ENCODE results near the gene SLC9C1. TPM values are rescaled to one million over a fixed set of nuclear protein-coding genes. Genes with fewer than 3 reads are reported as not detected.

The SLC9C1 gene
- total RNA-seq, 4 donors from 2014 or later, result 0.67 to 12.4 (median 1.7) TPM; not detected in 1

DNA sequence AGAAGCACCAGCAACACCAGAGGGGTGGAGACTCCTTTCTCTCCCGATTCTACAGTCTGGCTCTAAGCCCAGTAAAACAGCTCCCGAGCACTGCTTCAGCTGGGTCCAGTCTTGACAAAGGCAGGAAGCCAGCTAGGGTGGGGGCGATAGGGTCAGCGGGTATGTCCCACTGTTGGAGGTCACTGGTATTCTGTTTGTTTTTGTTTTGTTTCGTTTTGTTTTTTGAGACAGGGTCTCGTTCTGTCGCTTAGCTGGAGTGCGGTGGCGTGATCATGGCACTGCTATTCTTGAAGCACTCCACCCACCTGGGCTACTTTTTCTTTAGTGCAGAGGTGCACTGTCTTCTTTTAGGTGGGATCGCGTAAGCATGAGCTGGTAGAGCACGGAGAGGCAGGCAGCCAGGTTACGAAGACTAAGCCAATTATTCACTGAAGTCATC is 177.2 kb downstream of the SLC9C1 start:
- Histone ChIP-seq H3K27me3 (no peaks in the 10 kb centered on the region), H3K36me3 (no peaks in the 10 kb centered on the region), H3K27ac (no peak overlapping the region), H3K9me3 (no peaks in the 10 kb centered on the region), H3K4me3 (no peak overlapping the region), H3K4me1 (no peaks in the 10 kb centered on the region)
- no peak for DNase-seq
- TF ChIP-seq, protein P1, sequence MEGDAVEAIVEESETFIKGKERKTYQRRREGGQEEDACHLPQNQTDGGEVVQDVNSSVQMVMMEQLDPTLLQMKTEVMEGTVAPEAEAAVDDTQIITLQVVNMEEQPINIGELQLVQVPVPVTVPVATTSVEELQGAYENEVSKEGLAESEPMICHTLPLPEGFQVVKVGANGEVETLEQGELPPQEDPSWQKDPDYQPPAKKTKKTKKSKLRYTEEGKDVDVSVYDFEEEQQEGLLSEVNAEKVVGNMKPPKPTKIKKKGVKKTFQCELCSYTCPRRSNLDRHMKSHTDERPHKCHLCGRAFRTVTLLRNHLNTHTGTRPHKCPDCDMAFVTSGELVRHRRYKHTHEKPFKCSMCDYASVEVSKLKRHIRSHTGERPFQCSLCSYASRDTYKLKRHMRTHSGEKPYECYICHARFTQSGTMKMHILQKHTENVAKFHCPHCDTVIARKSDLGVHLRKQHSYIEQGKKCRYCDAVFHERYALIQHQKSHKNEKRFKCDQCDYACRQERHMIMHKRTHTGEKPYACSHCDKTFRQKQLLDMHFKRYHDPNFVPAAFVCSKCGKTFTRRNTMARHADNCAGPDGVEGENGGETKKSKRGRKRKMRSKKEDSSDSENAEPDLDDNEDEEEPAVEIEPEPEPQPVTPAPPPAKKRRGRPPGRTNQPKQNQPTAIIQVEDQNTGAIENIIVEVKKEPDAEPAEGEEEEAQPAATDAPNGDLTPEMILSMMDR (IDR thresholded peaks at IDR 0.05), result no peak
- TF ChIP-seq POLR2A (IDR thresholded peaks at IDR 0.05), result no peak

DNA sequence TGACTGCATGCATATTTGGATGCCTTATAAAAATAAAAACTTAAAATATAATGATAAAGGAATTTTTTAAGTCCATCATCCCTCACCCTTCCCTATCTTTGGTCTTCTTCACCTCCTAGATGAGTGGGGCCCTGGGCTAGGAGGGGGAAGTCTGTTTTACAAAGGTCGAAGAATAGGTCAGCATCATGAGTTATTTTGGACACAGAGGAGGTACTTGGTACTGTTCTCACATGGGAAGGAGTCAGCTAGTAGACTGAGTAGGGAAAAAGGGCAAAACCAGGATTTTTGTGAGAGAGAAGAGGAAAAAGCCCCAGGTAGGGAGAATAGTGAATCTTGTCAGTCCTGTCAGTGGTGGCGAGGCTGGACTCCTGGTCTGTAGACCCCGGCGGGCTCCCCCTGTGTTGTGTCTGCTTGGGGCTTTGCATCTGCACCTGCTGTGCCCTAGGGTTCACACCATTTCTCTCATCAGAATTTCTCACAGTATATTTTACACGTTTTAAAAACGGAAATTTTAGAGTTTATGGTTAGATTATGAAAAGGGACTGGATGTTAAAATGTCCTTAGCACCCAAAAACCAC is 178.1 kb downstream of the SLC9C1 start:
- TF ChIP-seq, protein P1 (IDR thresholded peaks at IDR 0.05), result no peak
- TF ChIP-seq POLR2A (IDR thresholded peaks at IDR 0.05), result no peak
- no peaks in the 10 kb centered on the region for H3K27me3 ChIP-seq
- no peak overlapping the region for H3K4me3 ChIP-seq
- H3K9me3 ChIP-seq, result no peaks in the 10 kb centered on the region
- H3K36me3 ChIP-seq, result no peaks in the 10 kb centered on the region
- DNase-seq, result no peak
- no peaks in the 10 kb centered on the region for H3K4me1 ChIP-seq
- H3K27ac ChIP-seq, result no peak overlapping the region

DNA sequence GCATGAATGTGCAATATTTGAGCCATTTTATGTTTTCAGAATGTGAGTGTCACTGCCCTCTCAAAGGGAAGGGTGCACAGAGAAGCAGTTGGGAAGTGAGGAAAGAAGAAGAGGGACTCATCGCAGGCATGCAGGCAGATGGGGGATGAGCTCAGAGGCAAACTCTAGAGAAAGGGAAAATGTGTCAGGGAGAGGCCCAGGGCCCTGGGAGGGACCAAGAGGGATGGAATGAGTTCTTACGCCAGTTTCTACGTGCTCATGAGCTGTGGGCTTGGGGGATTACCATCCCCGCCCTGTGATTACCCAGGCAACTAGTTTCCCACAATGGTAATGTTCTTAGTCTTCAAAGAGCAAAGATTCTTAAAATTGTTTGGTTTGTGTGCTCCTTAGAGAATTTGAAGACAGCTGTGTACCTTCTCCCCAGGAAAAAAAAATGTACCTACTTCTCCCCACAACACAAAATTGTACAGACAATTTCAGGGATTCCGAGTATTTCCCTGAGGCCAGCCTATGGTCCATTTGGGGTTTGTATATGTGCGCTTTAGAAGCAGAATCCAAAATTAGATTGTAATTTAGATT is 178.8 kb downstream of the SLC9C1 start:
- no peaks in the 10 kb centered on the region for H3K4me1 ChIP-seq
- no peak for DNase-seq
- peak overlapping the region in 1 of 4 donors; percentile 49 for H3K27ac ChIP-seq
- TF ChIP-seq, protein P1 (IDR thresholded peaks at IDR 0.05), result no peak
- TF ChIP-seq POLR2A (IDR thresholded peaks at IDR 0.05), result no peak
- peaks cover 0 to 4% (median 0%) of the 10 kb centered on the region in 3 donors for H3K36me3 ChIP-seq
- H3K27me3 ChIP-seq, result no peaks in the 10 kb centered on the region
- H3K9me3 ChIP-seq, result no peaks in the 10 kb centered on the region
- H3K4me3 ChIP-seq, result no peak overlapping the region

DNA sequence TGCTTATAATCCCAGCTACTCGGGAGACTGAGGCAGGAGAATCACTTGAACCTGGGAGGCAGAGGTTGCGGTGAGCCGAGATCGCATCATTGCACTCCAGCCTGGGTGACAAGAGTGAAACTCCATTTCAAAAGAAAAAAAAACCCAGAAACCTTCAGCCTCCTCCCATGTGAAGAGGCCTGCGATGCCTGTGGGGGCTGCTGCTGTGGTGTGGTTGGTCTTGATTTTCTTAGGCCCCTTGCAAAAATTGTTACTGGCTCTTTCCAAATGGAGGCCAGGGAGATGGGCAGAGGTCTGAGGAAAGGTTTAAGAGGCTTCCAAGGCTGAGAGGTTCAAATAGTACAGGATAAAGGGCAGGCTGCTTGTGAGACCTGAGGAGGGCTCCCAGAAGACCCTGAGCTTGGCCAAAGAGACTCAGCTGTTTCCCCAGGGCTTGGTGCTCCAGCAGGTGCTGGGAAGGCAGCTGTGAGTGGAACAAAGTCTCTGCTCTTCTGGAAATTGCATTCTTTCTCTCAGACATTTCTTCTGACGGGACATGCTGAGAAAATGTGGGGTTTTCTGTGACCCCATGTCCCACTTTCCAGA is 179.3 kb downstream of the SLC9C1 start:
- H3K27me3 ChIP-seq, result no peaks in the 10 kb centered on the region
- H3K4me1 ChIP-seq, result no peaks in the 10 kb centered on the region
- no peaks in the 10 kb centered on the region for H3K9me3 ChIP-seq
- peaks cover 0 to 8% (median 0%) of the 10 kb centered on the region in 3 donors for H3K36me3 ChIP-seq
- no peak overlapping the region for H3K4me3 ChIP-seq
- DNase-seq, result no peak
- TF ChIP-seq, protein P1 (IDR thresholded peaks at IDR 0.05), result no peak
- no peak for TF ChIP-seq POLR2A (IDR thresholded peaks at IDR 0.05)
- H3K27ac ChIP-seq, result peak overlapping the region in 1 of 4 donors; percentile 49

DNA sequence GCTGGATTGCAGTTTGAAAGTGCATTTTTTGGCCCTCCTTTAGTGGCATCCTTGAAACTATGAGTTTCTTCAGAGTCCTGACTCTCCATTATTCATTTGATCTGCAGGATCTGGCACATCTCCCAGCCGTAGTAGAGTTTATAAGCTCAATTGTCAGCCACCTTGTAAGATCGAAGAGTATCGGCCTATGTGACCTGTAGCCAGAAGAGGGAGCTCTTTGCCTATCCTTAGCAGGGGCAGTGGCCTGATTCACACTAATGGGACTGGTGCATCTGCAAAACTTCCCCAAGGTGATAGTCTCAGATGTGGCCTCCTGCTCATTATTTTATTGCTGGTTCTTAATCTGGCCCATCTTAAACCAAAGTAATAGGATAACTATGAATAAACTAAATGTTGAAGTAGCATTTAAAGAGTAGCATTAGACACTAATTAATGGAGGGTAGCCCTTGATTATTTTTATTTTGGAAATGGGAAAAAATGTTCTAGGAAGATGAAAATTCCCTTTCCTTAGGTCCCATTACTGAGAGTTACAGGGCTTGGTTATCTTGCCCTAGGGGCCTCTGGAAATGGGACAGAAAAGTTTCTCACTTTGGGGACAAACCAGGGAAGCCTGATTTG is 182.1 kb downstream of the SLC9C1 start:
- Histone ChIP-seq H3K9me3 (no peaks in the 10 kb centered on the region), H3K4me3 (no peak overlapping the region), H3K4me1 (no peaks in the 10 kb centered on the region), H3K27me3 (no peaks in the 10 kb centered on the region), H3K36me3 (peaks cover 0 to 8% (median 0%) of the 10 kb centered on the region in 3 donors), H3K27ac (no peak overlapping the region)
- TF ChIP-seq, protein P1 (IDR thresholded peaks at IDR 0.05), result peak; percentile 46 to 73 (median 70)
- no peak for TF ChIP-seq POLR2A (IDR thresholded peaks at IDR 0.05)
- peak in 2 of 3 donors; percentile 63 to 85 for DNase-seq
